Lower leg skin (tissue), 4 donors: ENCODE data around the gene KIAA1671. TPM values are rescaled to one million over a fixed set of nuclear protein-coding genes. Genes with fewer than 3 reads are reported as not detected.

Source experiments
- DNase-seq, 2 donors: peaks; one replicate each; pipeline ENCODE4 v3.0.0-alpha.2; 2019; ENCODE audit warnings: low spot score in 2 of 2
- H3K4me3 ChIP-seq: fragments of 200-600 bp; sonication (generic); 2 replicates; pipeline ENCODE4 v1.5.1; 2017; ENCODE audit warnings: mild to moderate bottlenecking, low read depth; ENCODE audit not compliant: poor library complexity, severe bottlenecking
- POLR2A ChIP-seq, 2 donors: fragments of 450-650 bp; IDR thresholded peaks; one replicate each; pipeline ENCODE4 v1.6.1; 2016 to 2017; ENCODE audit warnings: antibody characterized with exemption in 2 of 2, mild to moderate bottlenecking in 1 of 2, moderate library complexity in 1 of 2
- WGBS, 2 donors: methylation state at CpG; one replicate each; pipeline ENCODE4 v1.1.5; 2018; 5-methylcytosine and 5-hydroxymethylcytosine counted together
- intact Hi-C: fragments of 100-400 bp; cut with DNase I; formaldehyde crosslinking; loops from one replicate; pipeline ENCODE4 v1.15.0; 2023; ENCODE audit warnings: low total_unique reads
- total RNA-seq, 4 donors: library from RNA; depleted of rRNA; stranded (reverse); fragments of >200 nt; gene quantifications; one replicate each; pipeline ENCODE4 v1.1.0, GENCODE V29; 2016
- TF ChIP-seq, protein P1 (sequence below), 3 donors: fragments of 450-650 bp; IDR thresholded peaks; one replicate each; pipeline ENCODE4 v1.5.1; 2016; ENCODE audit warnings: antibody characterized with exemption in 3 of 3, mild to moderate bottlenecking in 3 of 3, moderate library complexity in 2 of 3

Gene KIAA1671
- total RNA-seq, 4 donors from 2014 or later, result 60.0 to 87.8 (median 85.1) TPM

DNA sequence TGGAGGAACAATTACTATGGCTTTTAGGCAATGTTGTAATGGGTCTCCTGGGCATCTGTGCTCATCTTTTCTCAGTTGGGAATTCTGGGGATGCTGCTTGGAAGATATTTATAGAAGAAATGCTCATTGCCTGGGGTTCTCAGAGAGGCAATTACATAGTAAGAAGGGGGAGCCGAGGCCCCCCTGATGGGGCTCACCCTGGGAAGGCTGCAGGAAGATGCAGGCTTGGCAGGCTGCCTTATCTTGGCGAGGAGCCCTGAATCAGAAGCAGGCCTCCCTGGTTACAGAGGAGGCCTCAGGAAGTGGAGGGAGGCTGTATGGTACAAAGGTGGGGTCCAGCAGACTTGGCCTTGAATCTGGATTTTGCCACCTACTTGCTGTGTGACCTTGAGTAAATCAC lies 186.5 kb downstream of the KIAA1671 start:
- H3K4me3 ChIP-seq, result no peak overlapping the region
- TF ChIP-seq POLR2A (IDR thresholded peaks at IDR 0.05), result no peak
- TF ChIP-seq, protein P1, sequence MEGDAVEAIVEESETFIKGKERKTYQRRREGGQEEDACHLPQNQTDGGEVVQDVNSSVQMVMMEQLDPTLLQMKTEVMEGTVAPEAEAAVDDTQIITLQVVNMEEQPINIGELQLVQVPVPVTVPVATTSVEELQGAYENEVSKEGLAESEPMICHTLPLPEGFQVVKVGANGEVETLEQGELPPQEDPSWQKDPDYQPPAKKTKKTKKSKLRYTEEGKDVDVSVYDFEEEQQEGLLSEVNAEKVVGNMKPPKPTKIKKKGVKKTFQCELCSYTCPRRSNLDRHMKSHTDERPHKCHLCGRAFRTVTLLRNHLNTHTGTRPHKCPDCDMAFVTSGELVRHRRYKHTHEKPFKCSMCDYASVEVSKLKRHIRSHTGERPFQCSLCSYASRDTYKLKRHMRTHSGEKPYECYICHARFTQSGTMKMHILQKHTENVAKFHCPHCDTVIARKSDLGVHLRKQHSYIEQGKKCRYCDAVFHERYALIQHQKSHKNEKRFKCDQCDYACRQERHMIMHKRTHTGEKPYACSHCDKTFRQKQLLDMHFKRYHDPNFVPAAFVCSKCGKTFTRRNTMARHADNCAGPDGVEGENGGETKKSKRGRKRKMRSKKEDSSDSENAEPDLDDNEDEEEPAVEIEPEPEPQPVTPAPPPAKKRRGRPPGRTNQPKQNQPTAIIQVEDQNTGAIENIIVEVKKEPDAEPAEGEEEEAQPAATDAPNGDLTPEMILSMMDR (IDR thresholded peaks at IDR 0.05), result no peak
- no peak for DNase-seq
- WGBS, 2 donors, result 14 to 25% methylated on average over 2 of the region's 2 CpGs
- intact Hi-C loops, result no loop called here

DNA sequence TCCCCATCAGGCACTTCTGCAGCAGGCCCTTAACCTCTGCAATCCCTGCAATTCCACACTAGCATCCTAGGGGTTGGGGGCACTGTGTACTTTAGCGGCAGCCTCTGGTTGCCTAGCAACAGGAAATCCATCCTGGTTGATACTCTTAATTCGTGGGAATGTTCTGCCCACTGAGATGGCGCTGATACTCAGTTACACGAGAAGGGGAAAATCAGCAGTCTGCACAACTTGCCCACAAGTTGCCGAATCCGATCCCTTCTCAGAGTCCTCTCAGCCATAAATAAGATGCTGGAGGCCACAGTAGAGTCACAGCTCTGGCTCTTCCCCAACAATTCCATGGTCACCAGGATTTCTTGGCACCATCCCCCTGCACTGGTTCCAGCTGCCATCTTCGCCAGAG lies 189.6 kb downstream of the KIAA1671 start:
- no peak for TF ChIP-seq POLR2A (IDR thresholded peaks at IDR 0.05)
- TF ChIP-seq, protein P1 (IDR thresholded peaks at IDR 0.05), result no peak
- WGBS, 2 donors, result 63 to 69% methylated on average over 7 of the region's 7 CpGs
- intact Hi-C loops, result loop anchor here (5.0 kb wide), 1 partner anchor 1325 kb away; no protein-coding TSS in a partner anchor
- DNase-seq, result no peak
- H3K4me3 ChIP-seq, result no peak overlapping the region

DNA sequence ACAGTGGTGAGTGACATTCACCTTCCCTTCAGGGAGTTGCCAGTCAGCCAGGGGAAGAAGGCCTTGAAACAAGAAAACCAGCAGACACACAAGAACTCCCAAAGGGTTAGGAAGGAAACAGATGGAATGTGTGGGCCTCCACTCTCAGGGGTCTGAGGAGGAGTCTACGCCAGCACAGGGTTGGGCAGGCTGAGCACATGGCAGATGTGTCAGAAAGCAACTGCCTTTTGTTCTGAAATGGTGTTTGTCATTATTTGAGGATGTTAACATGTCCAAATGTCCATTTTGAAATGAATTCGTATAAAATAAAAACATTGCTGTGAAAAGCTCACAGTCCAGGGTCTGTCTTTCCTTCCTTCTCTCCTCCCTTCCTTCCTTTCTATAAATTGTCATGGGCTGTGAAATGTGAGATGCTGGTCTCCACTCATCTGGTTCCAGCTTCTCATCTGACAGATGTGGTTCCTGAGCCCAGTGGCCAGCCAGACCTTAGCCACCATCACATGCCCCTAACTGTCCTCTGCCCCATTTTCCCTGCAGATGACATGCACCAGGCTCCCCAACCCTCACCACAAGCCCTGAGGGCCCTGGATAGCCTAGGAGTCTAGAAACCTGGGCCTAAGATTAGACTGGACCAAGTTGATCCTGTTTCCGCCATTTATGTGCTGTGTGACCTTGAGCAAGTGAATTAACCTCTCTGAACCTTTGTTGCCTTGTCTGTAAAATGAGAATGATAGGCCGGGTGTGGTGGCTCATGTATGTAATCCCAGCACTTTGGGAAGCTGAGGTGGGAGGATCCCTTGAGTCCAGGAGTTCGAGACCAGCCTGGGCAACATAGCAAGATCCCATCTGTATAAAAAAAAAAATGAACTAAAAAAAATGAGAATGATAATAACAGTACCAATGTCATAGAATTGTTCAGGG lies 190.9 kb downstream of the KIAA1671 start:
- no peak for DNase-seq
- TF ChIP-seq POLR2A (IDR thresholded peaks at IDR 0.05), result no peak
- intact Hi-C loops, result loop anchor here (5.0 kb wide), 1 partner anchor 1324 kb away; no protein-coding TSS in a partner anchor
- WGBS, 2 donors, result 86 to 89% methylated on average over 5 of the region's 5 CpGs
- no peak overlapping the region for H3K4me3 ChIP-seq

DNA sequence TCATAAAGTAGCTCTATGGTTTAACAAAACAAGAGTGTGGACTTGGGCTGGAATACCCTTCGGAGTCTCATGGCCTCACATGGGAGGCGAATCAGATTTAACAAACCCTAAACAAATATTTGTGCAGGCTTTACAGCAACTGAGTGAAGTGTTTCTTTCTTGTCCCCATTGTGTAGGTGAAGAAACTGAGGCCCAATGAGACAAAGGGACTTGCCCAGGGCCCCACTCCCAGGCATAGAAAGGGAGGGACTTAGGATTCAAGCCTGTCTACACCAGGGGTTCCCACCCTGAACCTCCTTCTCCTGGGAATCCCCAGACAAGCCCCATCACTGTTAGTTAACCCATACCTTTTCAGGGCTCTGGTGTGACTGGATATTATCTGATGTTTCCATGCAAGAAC lies 192.0 kb downstream of the KIAA1671 start:
- TF ChIP-seq POLR2A (IDR thresholded peaks at IDR 0.05), result no peak
- TF ChIP-seq, protein P1 (IDR thresholded peaks at IDR 0.05), result no peak
- H3K4me3 ChIP-seq, result no peak overlapping the region
- no peak for DNase-seq
- WGBS, 2 donors, result 96 to 97% methylated on average over 2 of the region's 2 CpGs
- intact Hi-C loops, result loop anchor here (5.0 kb wide), 1 partner anchor 1323 kb away; no protein-coding TSS in a partner anchor

DNA sequence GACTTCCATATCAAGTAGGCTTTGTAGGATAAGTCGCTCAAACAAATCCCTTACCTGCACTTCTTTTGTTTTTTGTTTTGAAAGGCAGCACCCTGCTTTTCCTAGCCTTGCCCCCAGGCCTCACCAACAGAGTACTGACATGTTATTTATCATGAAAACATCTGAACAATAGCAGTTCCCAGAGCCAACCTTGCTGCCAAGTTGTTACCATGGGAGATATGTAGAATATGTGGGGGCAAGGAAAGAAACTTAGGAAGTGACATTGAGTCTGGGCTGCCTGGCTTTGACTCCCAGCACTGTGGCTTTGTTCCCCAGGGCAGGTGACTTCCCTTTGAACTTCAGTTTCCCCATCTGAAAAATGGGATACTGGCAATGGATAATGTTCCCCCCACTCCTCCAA lies 193.8 kb downstream of the KIAA1671 start:
- DNase-seq, result no peak
- TF ChIP-seq, protein P1 (IDR thresholded peaks at IDR 0.05), result no peak
- no peak for TF ChIP-seq POLR2A (IDR thresholded peaks at IDR 0.05)
- 28 to 55% methylated on average over 1 of the region's 1 CpG for WGBS, 2 donors
- intact Hi-C loops, result no loop called here
- H3K4me3 ChIP-seq, result no peak overlapping the region

DNA sequence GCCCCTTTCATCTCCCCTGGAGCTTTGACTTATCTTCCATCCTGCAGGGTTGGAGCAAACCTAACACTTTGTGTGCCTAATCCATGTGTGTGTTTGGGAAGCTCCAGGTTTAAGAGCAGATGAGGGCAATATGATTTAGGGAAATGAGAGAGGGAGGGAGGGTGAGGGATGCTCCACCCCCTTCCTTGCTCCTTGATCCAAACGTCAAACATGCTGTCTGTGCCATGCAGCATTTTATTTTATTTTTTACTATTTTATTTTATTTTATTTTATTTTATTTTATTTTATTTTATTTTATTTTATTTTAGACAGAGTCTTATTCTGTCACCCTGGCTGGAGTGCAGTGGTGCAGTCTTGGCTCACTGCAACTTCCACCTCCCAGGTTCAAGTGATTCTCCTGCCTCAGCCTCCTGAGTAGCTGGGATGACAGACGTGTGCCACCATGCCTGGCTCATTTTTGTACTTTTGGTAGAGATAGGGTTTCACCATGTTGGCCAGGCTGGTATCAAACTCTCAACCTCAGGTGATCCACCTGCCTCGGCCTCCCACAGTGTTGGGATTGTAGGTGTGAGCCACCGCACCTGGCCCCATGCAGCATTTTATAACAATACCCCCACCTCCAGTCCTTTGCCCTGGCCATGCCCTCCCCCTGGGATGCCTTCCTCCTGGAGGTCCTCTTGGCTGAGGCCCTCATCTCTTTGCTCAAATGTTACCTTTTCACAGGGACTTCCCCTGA lies 194.6 kb downstream of the KIAA1671 start:
- WGBS, 2 donors, result 41% methylated on average over 4 of the region's 4 CpGs
- TF ChIP-seq, protein P1 (IDR thresholded peaks at IDR 0.05), result no peak
- no peak for TF ChIP-seq POLR2A (IDR thresholded peaks at IDR 0.05)
- intact Hi-C loops, result no loop called here
- no peak overlapping the region for H3K4me3 ChIP-seq
- DNase-seq, result no peak
